Astrocyte of the cerebellum (primary cell): ENCODE measurements around the gene PEX11G.

Source experiments
- DNase-seq: peaks from one replicate; pipeline ENCODE4 v3.0.0-alpha.2; 2011; ENCODE audit warnings: low read depth
- H3K4me3 ChIP-seq: 2 replicates; pipeline ENCODE4 v1.5.1; 2011; ENCODE audit warnings: mild to moderate bottlenecking, low read depth, low read length, moderate library complexity
- in situ Hi-C: cut with HindIII; loops from 2 replicates; pipeline ENCODE4 v1.10.0; 2017; ENCODE audit warnings: low sequenced_read_pairs
- TF ChIP-seq, protein P1 (sequence below): IDR thresholded peaks from 2 replicates; pipeline ENCODE4 v1.5.1; 2012; ENCODE audit warnings: low read length, low read depth, moderate library complexity, mild to moderate bottlenecking; ENCODE audit errors: missing control alignments

Gene PEX11G

DNA sequence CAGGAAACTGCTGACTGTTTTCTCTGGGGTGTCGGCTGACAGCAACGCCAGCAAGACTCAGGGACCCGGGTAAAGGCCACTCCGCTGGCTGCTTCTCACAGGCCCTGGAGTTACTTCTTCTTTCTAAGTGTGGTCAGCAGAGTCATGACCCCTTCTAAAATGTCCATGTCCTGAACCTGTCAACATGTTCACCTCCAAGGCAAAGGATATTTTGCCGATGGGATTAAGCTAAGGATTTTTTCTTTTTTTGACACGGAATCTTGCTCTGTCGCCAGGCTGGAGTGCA lies 7.9 kb downstream of the PEX11G start:
- DNase-seq, result no peak
- H3K4me3 ChIP-seq, result no peak overlapping the region
- in situ Hi-C loops, result no loop called here

DNA sequence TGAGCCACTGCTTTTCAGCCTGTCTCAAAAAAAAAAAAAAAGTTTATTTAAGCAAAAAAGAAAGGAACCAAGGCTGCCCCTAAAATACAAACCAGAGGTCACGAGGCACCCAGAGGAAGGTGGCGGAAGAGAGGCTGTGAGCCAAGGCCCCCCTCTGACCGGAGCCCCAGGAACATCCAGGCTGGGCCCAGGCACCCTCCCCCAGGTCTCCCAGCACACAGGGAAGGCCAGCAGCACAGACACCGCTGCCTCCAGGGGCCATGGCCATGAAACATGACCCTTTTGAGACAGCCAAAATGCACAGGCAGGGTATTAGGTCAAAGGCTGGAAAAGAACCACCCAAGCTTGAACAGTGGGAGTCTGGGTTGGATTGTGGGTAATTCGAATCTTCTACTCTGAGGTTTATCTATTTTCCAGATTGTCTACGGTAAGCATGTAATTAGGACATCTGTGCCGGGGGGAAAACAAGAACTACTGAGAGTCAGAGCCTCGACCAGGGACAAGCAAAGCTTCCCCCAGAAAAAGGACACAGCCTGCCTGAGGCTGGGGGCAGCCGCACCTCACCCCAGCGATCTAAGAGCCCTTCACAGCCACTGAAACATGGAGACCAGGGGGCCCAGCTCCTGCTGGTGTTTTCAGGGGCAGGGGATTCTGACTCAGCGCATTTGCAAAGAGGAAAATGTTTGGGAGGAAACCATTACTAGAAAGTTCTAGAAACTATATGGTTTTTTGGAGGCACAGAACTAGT lies 8.4 kb downstream of the PEX11G start:
- TF ChIP-seq, protein P1, sequence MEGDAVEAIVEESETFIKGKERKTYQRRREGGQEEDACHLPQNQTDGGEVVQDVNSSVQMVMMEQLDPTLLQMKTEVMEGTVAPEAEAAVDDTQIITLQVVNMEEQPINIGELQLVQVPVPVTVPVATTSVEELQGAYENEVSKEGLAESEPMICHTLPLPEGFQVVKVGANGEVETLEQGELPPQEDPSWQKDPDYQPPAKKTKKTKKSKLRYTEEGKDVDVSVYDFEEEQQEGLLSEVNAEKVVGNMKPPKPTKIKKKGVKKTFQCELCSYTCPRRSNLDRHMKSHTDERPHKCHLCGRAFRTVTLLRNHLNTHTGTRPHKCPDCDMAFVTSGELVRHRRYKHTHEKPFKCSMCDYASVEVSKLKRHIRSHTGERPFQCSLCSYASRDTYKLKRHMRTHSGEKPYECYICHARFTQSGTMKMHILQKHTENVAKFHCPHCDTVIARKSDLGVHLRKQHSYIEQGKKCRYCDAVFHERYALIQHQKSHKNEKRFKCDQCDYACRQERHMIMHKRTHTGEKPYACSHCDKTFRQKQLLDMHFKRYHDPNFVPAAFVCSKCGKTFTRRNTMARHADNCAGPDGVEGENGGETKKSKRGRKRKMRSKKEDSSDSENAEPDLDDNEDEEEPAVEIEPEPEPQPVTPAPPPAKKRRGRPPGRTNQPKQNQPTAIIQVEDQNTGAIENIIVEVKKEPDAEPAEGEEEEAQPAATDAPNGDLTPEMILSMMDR, result no peak
- DNase-seq, result no peak
- in situ Hi-C loops, result no loop called here
- no peak overlapping the region for H3K4me3 ChIP-seq

More for the DNA sequence above, 7.9 kb downstream of the PEX11G start:
- TF ChIP-seq, protein P1, result no peak

DNA sequence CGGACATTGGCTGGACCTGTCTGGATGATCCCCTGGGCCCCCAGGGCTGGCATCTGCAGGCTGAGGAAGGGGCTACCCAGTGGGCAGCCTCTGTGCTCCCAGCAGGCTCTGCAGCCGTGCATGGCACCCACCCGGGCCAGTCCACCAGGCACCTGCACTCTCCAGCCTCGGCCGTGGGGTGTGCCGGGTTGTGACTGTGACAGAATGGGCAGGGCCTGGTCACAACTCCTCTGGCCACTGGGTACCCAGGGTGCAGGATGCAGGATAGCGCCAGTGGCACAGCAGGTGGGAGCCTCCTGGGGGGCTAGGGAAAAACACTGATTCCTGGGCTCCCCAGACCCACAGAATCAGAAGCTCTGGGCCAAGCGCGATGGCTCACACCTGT lies 10.0 kb downstream of the PEX11G start:
- TF ChIP-seq, protein P1, result no peak
- H3K4me3 ChIP-seq, result no peak overlapping the region
- DNase-seq, result no peak
- in situ Hi-C loops, result no loop called here

DNA sequence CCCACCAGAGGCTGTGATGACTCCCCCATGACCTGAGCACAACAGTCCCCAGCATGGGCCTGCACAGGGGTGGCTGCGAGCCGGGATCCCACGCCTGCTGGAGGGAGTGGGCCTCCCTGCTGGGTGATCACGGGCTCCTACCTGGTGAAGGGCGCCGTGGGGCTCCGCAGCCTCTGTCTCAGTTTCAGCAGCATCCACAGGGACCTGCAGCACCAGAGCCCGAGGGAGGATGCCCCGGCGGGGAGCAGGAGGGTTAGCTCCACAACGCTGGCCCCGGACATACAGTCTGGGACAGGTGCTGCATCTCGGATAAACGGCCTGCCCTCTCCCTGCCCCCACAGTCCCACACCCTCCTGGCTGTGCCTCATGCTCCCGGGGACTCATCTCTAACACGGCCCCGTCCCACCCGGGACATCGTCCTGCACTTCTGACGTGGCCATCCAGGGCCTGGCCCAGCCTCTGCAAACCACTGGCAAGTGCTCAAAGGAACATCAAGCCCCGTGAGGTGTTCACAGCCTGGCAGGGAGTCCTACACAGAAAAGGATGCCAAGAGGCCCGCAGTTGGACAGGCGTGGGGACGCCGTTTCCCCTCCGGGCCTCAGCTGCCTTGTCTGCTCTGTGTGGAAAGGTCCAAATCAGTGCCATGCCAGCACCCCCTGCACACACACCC lies 10.5 kb downstream of the PEX11G start:
- TF ChIP-seq, protein P1, result no peak
- no peak for DNase-seq
- H3K4me3 ChIP-seq, result no peak overlapping the region
- in situ Hi-C loops, result no loop called here

DNA sequence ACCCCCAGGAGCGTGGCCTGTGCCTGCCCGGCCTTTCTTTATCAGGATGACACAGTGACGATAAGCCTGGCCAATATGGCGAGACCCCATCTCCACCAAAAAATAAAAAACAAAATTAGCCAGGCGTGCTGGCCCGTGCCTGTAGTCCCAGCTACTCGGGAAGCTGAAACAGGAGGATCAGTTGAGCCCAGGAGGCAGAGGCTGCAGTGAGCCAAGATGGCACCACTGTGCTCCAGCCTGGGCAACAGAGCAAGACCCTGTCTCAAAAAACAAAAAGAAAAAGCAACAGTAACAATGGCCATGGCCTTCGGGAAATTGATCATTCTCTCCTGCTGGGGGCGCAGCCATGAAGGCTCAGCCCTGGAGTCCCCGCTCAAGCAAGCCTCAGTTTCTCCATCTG lies 11.1 kb downstream of the PEX11G start:
- DNase-seq, result no peak
- TF ChIP-seq, protein P1, result no peak
- H3K4me3 ChIP-seq, result no peak overlapping the region
- in situ Hi-C loops, result no loop called here

DNA sequence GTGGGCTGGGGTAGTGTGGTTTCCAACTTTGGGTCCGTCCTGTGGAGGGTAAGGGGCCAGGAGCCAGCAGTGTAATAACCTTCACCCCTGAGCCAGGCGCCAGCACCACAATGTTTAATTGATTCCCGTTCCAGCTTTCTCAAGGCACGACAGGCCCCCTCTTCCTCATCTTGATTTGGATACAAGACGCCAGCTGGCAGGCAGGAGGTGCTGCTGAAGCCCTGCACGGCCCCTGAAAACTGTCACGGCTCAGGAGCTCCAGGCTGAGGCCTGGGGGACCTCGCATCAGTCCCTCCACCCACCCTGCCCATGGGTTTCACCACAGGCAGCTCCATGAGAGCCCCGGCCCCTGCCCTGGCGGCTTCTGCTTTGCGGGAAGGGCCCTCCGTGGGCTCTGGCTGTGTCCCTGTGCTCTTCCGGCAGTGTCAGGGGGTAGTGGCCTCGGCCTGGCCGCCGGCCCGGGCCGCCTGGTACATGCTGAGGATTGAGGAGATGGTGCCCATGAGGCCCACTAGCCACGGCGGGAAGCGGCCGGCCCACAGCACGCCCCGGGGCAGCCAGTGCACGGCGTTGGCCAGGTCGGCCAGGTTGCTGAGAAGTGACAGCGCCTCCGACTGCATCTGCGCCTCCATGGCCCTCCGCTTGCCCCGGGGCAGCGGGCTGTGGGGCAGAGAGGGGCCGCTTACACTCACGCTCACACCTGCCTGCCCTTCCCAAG lies 11.9 kb downstream of the PEX11G start:
- no peak overlapping the region for H3K4me3 ChIP-seq
- no peak for DNase-seq
- in situ Hi-C loops, result no loop called here
- TF ChIP-seq, protein P1, result no peak
